ENCODE measurements around the gene ATR.
"Not testable (repeated sequence)": the region's sequence is repeated elsewhere in the genome, so short reads cannot be mapped to it uniquely, and the experiment has no call there.

Gene ATR

GRCh38 chr3:142578329-142579223, at the start of gene ATR:
Gene ATR (minus strand): TSS chr3:142578733. CDS start chr3:142578704, 29 bp downstream.
- peak; percentile 98 to 99 for DNase-seq

- DNase-seq: no peak
Measured at GRCh38 chr3:142626971-142627370, 48.4 kb upstream of the ATR start.

- no peak for DNase-seq
Measured at GRCh38 chr3:142625153-142625440, 46.6 kb upstream of the ATR start.

- DNase-seq: no peak
Measured at GRCh38 chr3:142624341-142625152, 46.0 kb upstream of the ATR start.

DNA sequence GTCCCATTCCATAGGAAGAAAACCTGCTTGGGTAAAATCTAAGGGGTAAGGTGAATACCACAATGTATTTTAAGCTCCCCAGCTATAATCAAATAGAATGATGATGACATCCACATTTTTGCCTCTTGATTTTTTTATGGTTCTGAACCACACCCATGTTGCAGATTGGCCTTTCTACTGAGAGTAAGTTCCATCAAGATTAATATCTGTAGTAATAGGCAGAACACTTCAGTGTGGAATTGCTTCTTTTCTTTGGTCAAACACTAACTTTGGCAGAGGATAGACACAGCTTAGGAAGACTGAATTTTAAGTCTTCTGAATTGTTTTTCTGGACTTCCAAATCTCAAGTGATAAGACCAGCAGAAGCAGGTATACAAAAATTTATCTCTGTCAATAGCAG, 44.7 kb upstream of the ATR start:
- no peak for DNase-seq

DNA sequence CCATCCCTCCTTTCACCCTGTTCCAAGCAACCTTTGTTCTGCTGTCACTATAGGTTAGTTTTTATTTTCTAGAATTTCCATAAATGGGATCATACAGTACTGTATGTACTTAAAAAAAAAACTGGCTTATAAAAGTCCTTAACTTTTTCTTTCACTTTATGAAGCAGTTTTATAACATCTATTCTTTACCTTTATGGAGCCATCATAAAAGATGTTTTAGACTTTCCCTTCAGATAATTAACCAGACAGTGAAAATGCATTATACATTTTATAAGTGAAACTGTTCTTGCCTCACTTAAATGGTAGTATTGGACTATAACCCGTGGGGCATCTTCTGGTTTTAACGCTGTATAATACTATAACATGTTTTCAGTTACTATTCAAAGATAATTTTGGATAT, 43.9 kb upstream of the ATR start:
- DNase-seq: no peak

DNA sequence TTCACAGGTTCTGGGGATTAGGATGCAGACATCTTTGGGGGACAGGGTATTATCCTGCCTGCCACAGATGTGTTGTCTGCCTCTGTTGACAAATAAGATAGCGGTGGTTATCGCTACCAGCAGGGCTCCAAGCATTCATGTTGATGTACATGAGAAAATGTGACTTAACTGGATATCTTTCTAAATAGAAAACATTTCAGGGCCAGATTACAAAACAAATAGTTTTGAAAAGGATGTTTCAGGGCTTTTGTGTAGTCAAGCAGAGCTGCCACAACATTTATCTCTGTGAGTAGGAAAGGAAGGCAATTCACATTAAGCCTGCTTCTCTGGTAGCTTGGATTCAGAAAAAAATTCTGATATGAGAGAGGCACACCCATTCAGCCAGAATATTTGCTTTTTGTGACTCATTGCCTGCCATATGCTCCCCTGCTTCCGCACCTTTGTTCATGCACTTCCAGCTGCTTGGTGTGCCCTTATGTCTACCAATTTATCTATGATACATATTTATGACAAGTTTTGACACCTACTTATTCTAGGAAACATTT, 40.5 kb upstream of the ATR start:
- DNase-seq: no peak

DNA sequence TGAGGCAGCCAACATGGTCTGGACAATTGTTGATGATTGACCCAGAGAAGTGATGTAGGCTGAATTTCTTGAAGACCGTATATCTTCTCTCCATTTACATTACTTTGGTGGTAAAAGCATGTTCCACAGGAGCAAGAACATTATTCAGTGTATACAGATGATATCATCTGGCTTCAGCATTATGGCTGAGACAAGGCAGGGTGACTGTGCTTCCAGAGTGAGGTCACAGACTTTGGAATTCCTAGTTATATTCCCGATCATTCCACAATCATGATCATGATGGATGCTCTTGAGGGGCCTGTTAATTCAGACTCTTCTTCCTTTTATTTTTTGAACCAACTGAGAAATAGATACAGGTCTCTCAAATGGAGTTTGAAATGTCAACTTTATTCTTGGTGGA, 36.6 kb upstream of the ATR start:
- DNase-seq: no peak

- no peak for DNase-seq
Measured at GRCh38 chr3:142614059-142614626, 35.6 kb upstream of the ATR start.

DNA sequence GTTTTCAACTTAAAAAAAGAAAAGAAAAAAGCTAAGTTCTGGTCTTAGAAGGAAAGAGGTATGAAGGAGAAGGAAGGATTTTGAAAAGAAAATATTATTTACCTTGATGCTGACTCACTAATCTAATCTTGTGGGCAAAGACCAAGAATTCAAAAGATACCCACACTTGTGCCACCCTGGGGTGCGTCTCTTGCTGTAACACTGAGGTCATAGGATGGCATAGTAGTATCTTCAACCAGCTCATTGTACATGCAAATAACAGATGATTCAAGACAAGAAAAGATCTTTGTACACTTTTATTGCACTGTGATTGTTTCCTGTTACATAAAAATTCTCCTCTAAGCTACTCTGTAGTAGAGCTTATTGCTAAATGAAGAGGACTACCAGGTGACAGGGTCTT, 35.0 kb upstream of the ATR start:
- no peak for DNase-seq

DNA sequence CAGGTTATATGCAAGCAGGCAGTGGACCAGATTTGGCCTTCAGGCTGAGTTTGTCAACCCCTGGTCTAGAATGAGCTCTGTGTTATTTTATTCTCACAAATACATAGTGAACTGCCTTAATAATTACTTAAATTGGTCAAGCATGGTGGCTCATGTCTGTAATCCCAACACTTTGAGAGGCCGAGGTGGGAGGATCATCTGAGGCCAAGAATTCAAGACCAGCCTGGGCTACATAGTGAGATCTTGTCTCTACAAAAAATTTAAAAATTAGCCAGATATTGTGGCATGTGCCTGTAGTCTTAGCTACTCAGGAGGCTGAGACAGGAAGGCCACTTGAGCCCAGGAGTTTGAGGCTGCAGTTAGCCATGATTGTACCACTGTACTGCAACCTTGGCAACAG, 32.7 kb upstream of the ATR start:
- DNase-seq: no peak

- no peak for DNase-seq
Measured at GRCh38 chr3:142609136-142609535, 30.6 kb upstream of the ATR start.

DNA sequence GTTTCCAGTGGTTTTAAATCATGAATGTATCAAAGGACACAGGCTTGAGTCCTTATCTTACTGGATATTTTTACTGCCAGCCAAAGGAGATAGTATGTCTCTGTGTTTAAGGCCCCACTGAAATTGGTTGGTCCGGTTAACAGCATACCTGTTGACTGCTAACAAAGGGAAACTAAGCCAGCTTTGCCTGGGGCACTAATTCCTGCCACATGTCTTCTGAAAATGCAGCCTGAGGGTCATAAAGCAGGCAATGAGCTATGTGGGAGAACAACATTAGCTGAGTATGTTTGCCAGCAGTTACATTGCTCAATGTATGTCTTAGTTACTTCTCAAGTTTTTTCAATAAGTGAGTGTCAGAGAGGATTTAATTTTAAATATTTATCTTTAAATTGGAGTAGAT, 30.1 kb upstream of the ATR start:
- DNase-seq: no peak

DNA sequence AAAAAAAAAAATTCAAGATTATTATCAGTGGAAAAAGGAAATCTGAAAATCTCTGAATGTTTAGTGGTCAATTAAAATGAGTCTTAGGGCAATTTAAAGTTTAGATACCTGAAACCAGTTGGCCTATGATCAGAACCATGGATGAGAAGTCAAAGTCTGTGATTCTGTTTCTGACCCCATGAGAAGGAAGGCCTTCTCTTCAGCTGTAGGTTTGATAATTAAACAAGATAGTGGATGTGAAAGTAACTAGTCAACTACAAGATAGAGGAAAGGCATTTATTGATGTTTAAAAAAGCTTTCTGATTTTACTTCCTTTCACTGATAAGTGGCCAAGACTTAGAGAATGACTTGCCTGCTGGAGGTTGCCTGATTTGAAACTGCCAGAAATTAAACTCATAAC, 26.4 kb upstream of the ATR start:
- DNase-seq: no peak

DNA sequence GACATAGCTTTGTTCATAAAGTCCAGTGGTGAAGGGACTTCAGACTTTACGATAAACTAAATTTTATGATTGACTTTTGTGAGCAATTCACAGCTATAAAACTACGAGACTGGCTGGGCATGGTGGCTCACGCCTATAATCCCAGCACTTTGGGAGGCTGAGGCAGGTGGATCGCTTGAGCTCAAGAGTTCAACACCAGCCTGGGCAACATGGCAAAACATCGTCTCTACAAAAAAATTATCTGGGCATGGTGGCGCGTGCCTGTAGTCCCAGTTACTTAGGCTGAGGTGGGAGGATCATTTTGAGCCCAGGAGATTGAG, 24.8 kb upstream of the ATR start:
- DNase-seq: not testable (repeated sequence)

- DNase-seq: no peak
Measured at GRCh38 chr3:142602619-142603385, 24.3 kb upstream of the ATR start.

DNA sequence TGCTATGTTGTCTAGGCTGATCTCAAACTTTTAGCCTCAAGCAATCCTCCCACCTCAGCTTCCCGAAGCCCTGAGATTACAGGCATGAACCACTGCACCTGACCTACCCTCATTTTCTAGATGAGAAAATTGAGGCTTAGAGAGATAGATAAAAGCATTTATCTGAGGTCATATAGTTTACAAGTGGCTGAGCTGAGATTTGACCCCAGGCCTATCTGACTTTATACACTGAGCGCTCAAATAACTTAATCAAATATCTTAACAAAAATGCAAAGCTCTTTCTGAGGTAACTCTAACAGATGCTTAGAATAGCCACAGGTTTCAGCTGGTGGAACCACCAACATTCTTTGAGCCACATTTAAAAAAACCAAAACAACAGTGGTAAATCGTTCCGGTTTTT, 23.2 kb upstream of the ATR start:
- no peak for DNase-seq

- DNase-seq: no peak
Measured at GRCh38 chr3:142597906-142598305, 19.4 kb upstream of the ATR start.

DNA sequence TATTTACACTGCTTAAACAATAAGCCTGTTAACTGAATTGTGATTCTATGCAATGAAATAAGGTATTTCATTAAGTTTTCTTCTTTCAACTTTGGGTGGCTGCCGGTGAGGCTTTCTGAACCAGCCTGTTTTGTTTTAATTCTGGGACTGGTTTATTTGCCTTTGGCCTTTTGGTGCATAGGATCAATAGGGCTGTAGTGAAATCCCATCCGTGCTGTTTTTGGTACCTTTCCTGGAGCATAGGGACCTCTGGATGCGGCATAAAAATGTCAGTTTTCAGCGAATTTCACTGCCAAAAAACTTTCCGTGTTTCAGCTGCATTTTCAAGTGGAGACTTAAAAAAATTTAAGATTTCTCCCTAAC, 18.2 kb upstream of the ATR start:
- no peak for DNase-seq

DNA sequence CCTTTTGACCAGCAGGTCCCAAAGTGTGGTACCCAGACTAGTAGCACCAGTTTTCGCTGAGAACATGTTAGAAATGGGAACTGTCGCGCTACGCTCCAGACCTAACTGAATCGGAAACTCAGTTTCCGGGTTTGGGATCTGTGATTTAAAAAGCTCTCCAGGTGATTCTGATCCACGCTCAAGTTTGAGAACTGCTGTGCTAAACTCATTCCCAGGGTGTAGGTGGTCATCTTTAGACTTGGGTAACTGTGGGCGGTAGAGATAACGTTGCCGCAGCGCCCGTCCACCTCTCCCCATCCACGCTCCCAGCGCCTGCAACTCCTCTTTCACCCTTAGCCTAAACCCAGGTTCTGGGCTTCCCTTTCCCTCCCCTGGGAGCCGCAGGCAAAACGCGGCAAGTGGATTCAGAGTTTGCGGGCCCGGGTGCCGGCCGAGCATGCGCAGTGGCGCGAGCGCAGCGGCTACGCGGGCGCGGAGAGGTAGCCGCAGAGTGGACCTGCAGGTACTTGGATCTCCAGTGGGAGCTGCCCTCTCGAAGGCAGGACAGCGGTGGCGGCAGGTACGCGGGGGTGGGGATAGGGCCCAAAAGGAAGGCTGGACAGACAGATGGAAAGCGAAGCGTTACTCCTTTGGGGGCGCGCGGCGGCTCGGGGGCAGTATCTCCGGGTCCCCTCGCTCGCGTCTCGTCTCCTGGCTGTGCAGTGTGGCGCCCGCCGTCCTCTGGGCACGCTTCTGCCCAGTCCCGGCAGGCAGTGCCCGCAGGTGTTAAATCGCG, 17.6 kb upstream of the ATR start, which contains the start of gene PLS1:
Gene PLS1 (plus strand): TSS at position 443 of the 775 bp plus-strand sequence. CDS start 67,845 bp downstream, outside the sequence.
- peak; percentile 92 to 93 for DNase-seq

DNA sequence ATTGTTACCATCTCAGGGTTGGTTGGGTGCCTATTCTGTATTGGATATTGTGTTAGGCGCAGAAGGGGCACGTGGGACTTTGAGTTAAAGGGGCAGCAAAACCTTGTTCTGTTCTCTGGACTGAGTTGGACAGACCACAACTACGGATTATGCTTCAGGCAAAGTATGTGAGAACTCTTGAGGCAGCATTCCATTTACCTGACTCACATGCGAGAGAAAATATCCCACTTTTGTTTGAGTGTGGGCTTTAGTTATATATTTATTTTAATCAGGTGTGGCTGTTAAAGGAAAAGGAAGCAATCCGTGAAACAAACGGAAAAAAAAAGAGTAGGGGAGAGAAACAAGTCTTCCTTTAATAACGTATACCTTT, 17.0 kb upstream of the ATR start:
- DNase-seq: peak; percentile 26 to 34

GRCh38 chr3:142595141-142595540, 16.6 kb upstream of the ATR start:
- DNase-seq: no peak

All from AML-193 (cell line).